Measurements from ENCODE around the gene CPPED1.

CPPED1 gene

GRCh38 chr16:12680531-12680930, 123.2 kb downstream of the CPPED1 start:
- no peak for DNase-seq (ENCODE audit: low spot score)

DNA sequence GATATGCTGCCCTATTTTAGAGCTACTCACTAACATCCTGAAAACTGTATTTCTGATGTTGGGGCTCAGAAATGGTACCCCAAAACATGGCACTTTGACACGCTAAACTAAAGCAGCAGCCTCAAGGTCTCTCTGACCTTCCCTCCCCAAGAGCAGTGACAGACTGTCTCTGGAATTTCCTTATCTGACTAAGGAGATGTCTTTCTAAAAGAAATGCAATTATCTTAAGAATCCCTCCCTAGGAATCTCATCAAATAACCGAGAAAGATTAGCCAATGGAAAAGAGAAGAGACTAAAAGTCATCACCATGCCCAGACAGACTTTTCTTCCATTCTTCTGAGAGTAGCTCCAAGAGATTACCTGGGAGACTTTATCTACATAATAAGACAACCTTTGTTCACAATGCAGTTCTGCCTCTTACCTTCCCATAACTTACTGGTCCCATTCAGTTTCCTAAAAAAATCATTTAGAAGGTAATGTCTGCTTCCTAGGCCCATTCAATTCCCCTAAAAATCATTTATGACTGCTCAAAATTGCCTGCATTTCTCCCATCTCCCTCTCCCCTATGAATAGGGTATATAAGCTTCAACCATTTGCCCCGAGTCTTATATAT, 123.9 kb downstream of the CPPED1 start:
- DNase-seq (ENCODE audit: low spot score), result no peak

DNA sequence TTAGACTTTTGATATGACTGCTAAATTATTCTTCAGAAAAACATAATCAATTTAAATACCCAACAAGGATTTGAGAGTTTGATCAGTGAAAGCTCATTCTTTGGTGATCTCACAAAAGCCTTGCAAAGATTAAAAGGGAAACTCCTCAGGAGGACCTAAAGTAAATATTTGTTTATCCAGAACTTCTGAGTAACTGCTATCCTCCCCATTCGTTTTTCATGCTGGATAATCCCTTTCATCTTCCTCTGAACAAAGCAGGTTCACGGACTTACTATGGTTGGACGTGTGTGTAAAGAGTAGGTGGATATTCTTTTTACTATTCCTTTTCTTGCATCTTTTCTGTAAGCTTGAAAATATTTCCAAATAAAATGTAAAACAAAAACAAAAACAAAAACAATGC, 124.7 kb downstream of the CPPED1 start:
- no peak for DNase-seq (ENCODE audit: low spot score)

GRCh38 chr16:12677502-12677901, 126.2 kb downstream of the CPPED1 start:
- no peak for DNase-seq (ENCODE audit: low spot score)

DNA sequence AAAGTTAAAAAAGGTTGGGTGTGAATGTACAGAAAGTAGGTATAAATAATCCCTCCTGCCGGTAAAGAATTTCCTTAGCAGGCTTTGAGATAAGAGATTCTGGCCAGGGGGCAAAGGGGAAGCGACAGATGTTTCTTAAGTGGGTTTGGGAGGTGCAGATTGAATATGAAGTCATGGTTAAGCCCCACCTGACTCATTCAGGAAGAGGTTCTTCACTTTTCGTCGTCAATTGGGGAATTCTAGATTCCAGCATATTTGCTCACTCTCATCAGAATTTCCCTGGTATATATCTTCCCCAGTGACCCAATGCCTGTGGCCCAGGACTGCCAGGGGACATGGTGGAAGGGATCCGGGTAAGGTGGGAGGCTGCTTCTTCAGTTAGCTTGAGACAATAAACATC, 127.8 kb downstream of the CPPED1 start:
- DNase-seq (ENCODE audit: low spot score), result peak; percentile 57

GRCh38 chr16:12675046-12675445, 128.6 kb downstream of the CPPED1 start:
- no peak for DNase-seq (ENCODE audit: low spot score)

GRCh38 chr16:12674524-12674923, 129.2 kb downstream of the CPPED1 start:
- DNase-seq (ENCODE audit: low spot score), result no peak

DNA sequence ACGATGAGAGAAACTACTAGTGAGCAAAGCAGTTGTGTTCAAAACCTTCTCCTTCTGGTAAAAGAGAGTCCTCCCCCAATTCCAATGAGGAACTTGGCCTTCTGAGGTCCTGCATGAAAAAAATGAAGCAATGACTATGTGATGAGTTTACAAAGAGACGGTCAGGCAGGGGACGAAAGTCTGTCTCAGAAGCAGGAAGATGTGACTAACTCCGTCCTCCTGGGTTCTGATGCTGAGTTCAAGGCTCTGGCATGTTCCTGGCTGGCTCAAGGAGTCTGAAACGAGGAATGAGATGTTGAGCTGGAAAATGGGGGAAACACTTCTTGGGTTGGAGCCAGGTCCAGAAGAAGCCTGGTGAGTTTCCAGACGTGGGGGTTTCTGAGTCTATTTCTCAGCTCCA, 129.6 kb downstream of the CPPED1 start:
- DNase-seq (ENCODE audit: low spot score), result peak; percentile 81

GRCh38 chr16:12673466-12673865, 130.2 kb downstream of the CPPED1 start:
- DNase-seq (ENCODE audit: low spot score), result no peak

- no peak for DNase-seq (ENCODE audit: low spot score)
Observed at GRCh38 chr16:12672986-12673385, 130.7 kb downstream of the CPPED1 start.

DNA sequence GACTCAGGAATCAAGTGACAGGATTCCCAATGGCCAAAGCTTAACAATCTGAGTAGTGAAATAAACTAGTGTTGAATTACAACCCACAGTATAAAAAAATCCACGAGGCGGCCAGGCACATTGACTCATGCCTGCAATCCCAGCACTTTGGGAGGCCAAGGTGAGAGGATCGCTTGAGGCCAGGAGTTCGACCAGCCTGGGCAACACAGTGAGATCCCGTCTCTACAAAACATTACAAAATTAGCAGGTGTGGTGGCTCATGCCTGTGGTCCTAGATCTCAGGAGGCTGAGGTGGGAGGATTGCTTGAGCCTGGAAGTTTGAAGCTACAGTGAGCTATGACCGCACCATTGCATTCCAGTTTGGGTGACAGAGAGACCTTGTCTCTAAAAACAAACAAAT, 133.8 kb downstream of the CPPED1 start:
- DNase-seq (ENCODE audit: low spot score), result no peak

DNA sequence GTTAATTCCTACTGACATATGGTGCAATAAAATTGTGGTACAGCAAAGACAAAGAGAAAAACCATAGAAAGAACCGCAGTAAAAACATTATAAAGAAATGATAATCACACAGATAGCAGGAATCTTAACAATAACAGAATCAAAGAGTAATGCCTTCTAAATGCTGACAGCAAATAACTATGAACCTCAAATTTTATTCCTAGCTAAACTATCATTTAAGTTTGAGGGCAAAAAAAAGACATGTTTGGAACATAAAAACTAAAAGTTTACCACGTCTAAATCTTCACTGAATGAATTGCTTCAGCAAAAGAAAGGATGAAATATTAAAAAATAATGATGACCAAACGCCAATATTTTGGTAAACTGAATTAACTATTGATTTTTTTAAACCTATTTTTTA, 135.8 kb downstream of the CPPED1 start:
- no peak for DNase-seq (ENCODE audit: low spot score)

DNA sequence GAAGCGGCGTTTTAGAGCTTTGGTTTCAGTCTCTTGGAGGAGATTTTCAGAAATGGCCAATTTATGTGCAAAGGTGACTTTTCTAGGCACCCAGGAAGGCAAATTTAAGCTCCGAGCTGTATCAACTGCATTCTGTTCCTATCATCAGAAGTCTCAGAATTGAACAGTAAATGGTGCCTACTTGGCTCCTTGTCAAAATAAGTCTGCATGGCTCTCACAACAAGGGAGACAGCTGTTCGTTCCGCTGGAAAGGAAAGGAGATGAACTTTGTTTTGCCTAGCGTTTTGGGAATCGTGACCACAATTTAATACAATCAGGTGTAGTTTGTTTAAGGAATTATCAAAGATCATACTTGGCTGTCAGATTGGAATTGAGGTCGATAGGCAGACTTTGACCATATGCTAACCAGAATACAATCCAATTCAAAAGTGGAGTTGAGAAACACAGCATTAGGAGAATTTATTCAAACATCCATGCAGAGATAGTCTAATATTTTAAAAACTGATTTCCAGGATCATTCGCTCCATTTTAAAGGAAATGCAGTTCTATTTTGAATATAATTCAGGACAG, 139.4 kb downstream of the CPPED1 start:
- no peak for DNase-seq (ENCODE audit: low spot score)

- peak; percentile 24 for DNase-seq (ENCODE audit: low spot score)
Observed at GRCh38 chr16:12661656-12662172, 142.0 kb downstream of the CPPED1 start.

GRCh38 chr16:12659871-12660270, 143.8 kb downstream of the CPPED1 start:
- no peak for DNase-seq (ENCODE audit: low spot score)

DNA sequence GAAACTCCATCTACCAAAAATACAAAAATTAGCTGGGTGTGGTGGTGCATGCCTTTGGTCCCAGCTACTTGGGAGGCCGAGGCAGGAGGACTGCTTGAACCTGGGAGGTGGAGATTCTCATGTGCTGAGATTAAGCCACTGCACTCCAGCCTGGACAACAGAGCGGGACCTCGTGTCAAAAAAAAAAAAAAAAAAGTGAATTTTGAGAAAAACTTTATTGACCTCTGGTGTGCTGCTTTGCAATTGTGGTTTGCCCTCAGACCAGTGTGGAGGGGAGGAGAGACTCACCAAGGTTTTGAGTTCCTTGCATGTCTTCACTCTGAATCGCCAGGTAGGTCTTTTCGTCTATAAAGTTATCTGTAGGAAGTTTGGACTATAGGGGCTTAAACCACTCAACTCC, 145.2 kb downstream of the CPPED1 start:
- no peak for DNase-seq (ENCODE audit: low spot score)

GRCh38 chr16:12655537-12655936, 148.2 kb downstream of the CPPED1 start:
- no peak for DNase-seq (ENCODE audit: low spot score)

DNA sequence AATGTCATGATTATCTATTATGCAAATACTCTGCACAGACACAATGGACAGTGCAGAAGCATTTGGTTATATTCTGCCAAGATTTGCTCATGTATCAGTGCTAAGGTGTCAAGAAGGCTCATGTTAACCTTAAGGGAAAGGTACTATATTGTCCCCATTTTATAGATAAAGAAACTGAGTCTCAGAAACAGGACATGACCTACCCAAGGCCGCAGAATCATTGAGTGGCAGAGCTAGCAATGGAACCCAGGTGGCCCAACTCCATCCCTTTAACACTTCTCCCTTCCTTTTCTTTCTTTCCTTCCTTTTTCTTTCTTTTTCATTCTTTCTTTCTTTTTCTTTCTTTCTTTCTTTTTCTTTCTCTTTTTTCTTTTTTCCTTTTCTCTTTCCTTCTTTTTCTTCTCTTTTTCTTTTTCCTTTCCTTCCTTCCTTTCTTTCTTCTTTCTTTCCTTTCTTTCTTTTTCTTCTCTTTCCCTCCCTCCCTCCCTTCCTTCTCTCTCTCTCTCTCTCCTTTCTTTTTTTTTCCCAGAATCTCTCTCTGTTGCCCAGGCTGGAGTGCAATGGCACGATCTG, 149.8 kb downstream of the CPPED1 start:
- DNase-seq (ENCODE audit: low spot score), result no peak

- no peak for DNase-seq (ENCODE audit: low spot score)
Observed at GRCh38 chr16:12652924-12653323, 150.8 kb downstream of the CPPED1 start.

DNA sequence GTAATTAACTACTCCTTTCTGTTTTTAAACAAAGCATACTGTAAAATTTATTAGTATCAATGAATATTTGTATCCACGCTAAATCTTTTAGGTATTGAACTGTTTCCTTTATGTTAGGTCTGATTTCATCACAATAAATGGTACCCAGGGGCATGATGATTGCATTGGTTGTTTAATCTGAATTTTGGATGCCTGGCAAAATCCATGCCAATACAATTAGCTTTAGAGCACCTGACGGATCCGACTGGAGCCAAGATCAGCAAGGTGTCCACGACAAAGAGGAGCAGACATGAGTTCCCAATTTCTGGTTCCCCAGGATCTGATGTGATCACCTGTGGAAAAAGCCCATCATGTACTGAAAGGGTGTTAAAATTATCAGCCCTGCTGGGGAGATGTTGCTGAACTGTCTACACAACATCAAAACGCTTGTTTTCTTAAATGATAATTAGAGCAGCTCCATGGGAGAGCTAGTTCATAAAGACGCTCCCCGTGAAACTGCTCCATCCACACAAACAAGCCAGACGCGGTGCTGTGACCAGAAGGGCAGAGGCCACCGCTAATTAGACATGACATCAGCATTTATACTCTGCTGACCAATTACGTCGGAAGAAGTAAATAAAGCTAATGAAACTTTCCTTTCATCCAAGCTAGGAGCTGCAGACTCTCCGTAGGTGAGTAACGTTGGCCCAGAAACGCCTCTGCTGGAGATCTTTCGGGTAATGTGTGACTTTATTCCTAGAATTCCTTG, 151.7 kb downstream of the CPPED1 start:
- DNase-seq (ENCODE audit: low spot score), result no peak

- no peak for DNase-seq (ENCODE audit: low spot score)
Observed at GRCh38 chr16:12649356-12649755, 154.3 kb downstream of the CPPED1 start.

GRCh38 chr16:12646490-12647274, 157.0 kb downstream of the CPPED1 start:
- peak; percentile 28 for DNase-seq (ENCODE audit: low spot score)

Measured in AG08395 (cell line).